Measurements from ENCODE around the gene UBR3.

UBR3 gene

GRCh38 chr2:170052151-170052550, 224.9 kb downstream of the UBR3 start:
- DNase-seq (ENCODE audit: low read depth), result no peak

- no peak for DNase-seq (ENCODE audit: low read depth)
Observed at GRCh38 chr2:170054997-170055396, 227.7 kb downstream of the UBR3 start.

GRCh38 chr2:170056900-170057299, 229.6 kb downstream of the UBR3 start:
- no peak for DNase-seq (ENCODE audit: low read depth)

- no peak for DNase-seq (ENCODE audit: low read depth)
Observed at GRCh38 chr2:170063456-170064235, 236.4 kb downstream of the UBR3 start.

GRCh38 chr2:170070778-170071177, 243.5 kb downstream of the UBR3 start:
- DNase-seq (ENCODE audit: low read depth), result no peak

- DNase-seq (ENCODE audit: low read depth), result no peak
Observed at GRCh38 chr2:170073288-170073687, 246.0 kb downstream of the UBR3 start.

GRCh38 chr2:170076189-170076588, 248.9 kb downstream of the UBR3 start:
- DNase-seq (ENCODE audit: low read depth), result no peak

GRCh38 chr2:170077830-170078569, 250.7 kb downstream of the UBR3 start:
- no peak for DNase-seq (ENCODE audit: low read depth)

GRCh38 chr2:170084820-170085491, 257.7 kb downstream of the UBR3 start:
- DNase-seq (ENCODE audit: low read depth), result no peak

- no peak for DNase-seq (ENCODE audit: low read depth)
Observed at GRCh38 chr2:170086117-170086688, 258.9 kb downstream of the UBR3 start.

GRCh38 chr2:170086751-170087412, 259.6 kb downstream of the UBR3 start:
- no peak for DNase-seq (ENCODE audit: low read depth)

GRCh38 chr2:170087413-170087793, 260.1 kb downstream of the UBR3 start:
- no peak for DNase-seq (ENCODE audit: low read depth)

GRCh38 chr2:170088776-170089175, 261.5 kb downstream of the UBR3 start:
- DNase-seq (ENCODE audit: low read depth), result no peak

GRCh38 chr2:170090229-170090628, 263.0 kb downstream of the UBR3 start:
- DNase-seq (ENCODE audit: low read depth), result no peak

GRCh38 chr2:170091436-170091835, 264.2 kb downstream of the UBR3 start:
- DNase-seq (ENCODE audit: low read depth), result no peak

GRCh38 chr2:170092436-170093060, 265.3 kb downstream of the UBR3 start:
- DNase-seq (ENCODE audit: low read depth), result no peak

GRCh38 chr2:170095380-170095779, 268.1 kb downstream of the UBR3 start:
- DNase-seq (ENCODE audit: low read depth), result no peak

- no peak for DNase-seq (ENCODE audit: low read depth)
Observed at GRCh38 chr2:170098626-170099312, 271.5 kb downstream of the UBR3 start.

- no peak for DNase-seq (ENCODE audit: low read depth)
Observed at GRCh38 chr2:170101789-170102188, 274.5 kb downstream of the UBR3 start.

GRCh38 chr2:170106102-170106840, 279.0 kb downstream of the UBR3 start:
- no peak for DNase-seq (ENCODE audit: low read depth)

All from activated gamma-delta T cell treated with anti-CD3 and anti-CD28 coated beads, Interleukin-2, amount 50 U/mL, for 16 hours (primary cell).